Activated T-cell treated with anti-CD3 and anti-CD28 coated beads, Interleukin-2, amount 50 U/mL, for 1 hour (primary cell): Measurements from ENCODE around the gene QRFP.
"Not testable (repeated sequence)": the region's sequence is repeated elsewhere in the genome, so short reads cannot be mapped to it uniquely, and the experiment has no call there.

Experiments used
- DNase-seq: peaks from one replicate; pipeline ENCODE4 v3.0.0-alpha.2; 2020

QRFP gene

DNA sequence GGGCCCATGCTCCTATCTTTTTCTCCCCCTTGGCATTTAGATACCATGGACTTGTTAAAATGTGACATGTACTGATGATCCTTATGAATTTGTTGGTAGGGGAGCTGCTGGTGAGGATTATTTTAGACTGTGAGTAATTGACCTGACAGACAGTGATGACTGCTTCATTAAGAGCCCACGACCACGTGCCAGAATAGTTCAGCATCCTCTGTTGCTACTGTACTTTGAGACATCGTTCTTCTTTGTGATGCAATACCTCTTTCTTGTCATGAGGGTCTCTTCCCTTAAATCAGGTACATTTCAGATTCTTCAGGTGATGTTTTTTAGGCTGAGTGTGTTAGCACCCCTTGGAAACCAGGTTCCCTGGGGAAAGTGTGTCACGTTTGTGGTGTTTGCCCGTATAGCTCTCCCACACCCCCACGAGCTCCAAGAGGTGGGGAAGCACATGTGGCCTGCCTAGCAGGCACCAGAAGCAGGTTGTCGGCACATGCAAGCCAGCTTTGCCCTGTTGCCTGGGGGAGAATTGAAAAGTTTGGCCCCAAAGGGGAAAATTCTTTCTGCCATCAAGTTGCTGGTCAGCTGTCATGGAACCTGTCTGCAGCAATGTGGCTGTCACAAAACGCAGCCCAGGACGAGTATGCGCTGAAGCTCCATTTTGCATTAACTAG lies 25.1 kb downstream of the QRFP start:
- no peak for DNase-seq

DNA sequence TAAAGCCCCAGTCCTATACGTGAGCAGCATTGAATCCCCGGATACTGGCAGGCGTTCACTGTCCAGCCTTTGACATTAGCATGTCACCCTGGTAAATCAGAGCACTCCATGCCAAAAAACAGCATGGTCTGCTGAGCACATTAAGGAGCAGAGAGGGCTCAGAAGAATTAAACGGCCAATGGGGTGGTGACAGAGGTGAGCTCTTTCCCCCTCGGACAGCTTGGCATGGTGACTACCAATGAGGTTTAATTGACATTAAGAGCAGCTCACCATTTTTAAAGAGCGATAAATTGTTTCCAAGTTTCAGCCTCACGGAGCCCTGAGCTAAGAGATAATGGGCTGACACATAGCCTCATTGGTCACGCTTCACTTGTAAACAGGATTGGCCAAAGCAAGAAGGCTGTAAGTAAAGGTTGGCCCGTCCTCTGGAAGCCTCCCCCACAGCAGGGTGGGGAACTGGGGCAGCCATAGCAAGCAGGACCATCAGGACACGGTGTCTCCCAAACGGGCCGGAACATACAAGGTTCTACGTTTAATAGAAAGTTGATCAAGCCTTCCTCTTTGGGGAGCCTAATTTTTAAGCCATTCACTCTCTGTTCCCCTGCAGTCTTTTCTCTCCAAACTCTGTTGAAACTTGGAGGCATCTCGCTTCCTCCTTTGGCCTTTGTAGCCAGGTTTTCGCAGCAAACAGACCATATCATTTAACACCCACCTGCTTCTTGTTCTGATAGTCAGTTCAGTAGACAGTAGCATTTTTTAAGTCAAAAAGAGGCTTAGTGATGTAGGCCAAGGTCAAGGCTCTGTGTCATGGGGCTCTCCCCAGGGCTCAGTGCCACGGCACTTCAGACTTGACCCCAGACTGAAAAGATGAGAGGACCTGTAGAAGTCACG lies 25.9 kb downstream of the QRFP start:
- no peak for DNase-seq

DNA sequence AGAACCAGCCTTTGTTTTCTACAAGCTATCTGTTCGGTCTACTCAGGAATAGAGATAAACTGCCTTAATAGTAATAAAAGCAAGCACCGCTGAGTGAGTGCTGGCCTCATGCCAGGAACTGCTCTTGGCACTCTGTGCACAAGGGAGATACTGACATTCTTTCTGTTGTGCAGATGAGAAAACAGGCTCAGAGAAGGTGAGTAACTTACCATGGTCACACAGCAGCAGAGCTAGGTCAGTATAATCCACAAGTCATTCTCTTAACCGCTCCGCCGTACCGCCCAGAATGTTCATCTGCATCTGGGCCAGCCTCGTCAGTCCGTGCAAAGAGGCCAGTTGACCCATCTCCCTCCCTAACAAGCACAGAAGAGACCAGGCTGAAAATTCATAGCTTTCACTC lies 27.4 kb downstream of the QRFP start:
- DNase-seq = no peak

DNA sequence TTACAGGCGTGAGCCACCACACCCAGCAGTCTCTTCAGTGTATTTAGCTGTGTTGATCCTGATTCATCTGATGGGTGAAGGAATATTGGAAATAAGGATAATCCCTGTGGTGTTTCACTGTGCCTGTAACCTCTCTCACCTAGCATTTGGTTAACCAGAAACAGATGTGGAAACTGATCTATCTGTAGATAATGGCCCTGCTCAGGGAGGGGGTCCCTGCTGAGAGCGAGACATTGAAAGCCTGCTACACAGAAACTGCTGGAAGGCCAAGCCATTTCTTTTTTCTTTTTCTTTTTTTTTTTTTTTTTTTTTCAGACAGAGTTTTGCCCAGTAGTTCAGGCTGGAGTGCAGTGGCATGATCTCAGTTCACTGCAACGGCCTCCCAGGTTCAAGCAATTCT lies 28.4 kb downstream of the QRFP start:
- DNase-seq = no peak

- no peak for DNase-seq
Measured at GRCh38 chr9:130867556-130867955, 29.1 kb downstream of the QRFP start.

GRCh38 chr9:130866474-130866965 lies 30.1 kb downstream of the QRFP start:
- DNase-seq = peak; percentile 50

GRCh38 chr9:130865921-130866320 lies 30.7 kb downstream of the QRFP start:
- no peak for DNase-seq

- no peak for DNase-seq
Measured at GRCh38 chr9:130864541-130864940, 32.1 kb downstream of the QRFP start.

DNA sequence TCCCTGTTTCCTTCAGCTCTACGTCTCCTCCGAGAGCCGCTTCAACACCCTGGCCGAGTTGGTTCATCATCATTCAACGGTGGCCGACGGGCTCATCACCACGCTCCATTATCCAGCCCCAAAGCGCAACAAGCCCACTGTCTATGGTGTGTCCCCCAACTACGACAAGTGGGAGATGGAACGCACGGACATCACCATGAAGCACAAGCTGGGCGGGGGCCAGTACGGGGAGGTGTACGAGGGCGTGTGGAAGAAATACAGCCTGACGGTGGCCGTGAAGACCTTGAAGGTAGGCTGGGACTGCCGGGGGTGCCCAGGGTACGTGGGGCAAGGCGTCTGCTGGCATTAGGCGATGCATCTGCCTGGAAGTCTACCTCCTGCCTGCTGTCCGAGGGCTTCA lies 33.9 kb downstream of the QRFP start:
- no peak for DNase-seq

- no peak for DNase-seq
Measured at GRCh38 chr9:130862217-130862616, 34.4 kb downstream of the QRFP start.

- no peak for DNase-seq
Measured at GRCh38 chr9:130861372-130862180, 35.0 kb downstream of the QRFP start.

DNA sequence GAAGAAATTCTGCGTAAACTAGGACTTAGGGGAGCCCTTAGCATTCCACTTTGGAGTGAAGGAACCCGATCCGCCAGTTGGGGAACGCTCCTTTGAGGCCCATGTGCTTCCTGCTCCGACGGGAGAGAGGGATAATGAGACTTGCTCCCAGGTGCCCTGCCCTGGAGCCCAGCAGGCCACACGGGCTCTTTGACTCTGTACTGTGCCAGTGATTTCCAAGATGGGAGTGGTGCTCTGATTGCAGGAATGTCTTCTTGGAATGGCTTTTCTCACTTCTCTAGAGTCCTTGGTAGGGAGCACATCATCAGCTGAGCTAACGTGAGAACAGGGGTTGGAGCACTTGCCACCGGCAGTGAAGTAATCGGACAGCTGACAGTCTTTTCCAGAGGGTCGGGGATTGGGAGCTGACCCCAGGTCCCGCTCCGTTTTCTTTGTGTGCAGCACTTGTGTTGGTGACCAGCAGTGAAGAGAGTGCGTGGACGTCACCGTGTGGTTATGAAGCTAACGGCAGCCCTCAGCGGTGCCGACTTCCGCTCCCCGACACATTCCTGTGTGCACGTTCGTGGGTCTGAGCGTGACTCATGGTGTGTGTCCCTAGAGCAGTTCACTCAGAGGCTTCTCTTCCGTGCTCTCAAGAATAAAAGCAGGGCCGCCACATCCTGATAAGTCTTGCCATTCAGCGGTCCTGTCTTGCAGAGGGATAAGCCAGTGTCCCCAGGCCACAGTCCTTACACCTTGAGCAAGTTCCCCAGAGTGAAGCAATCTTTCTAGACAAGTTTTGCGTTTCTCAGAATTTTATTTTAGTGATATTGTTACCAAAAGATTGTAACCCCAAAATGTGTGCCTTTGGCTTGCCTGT lies 35.9 kb downstream of the QRFP start:
- no peak for DNase-seq

DNA sequence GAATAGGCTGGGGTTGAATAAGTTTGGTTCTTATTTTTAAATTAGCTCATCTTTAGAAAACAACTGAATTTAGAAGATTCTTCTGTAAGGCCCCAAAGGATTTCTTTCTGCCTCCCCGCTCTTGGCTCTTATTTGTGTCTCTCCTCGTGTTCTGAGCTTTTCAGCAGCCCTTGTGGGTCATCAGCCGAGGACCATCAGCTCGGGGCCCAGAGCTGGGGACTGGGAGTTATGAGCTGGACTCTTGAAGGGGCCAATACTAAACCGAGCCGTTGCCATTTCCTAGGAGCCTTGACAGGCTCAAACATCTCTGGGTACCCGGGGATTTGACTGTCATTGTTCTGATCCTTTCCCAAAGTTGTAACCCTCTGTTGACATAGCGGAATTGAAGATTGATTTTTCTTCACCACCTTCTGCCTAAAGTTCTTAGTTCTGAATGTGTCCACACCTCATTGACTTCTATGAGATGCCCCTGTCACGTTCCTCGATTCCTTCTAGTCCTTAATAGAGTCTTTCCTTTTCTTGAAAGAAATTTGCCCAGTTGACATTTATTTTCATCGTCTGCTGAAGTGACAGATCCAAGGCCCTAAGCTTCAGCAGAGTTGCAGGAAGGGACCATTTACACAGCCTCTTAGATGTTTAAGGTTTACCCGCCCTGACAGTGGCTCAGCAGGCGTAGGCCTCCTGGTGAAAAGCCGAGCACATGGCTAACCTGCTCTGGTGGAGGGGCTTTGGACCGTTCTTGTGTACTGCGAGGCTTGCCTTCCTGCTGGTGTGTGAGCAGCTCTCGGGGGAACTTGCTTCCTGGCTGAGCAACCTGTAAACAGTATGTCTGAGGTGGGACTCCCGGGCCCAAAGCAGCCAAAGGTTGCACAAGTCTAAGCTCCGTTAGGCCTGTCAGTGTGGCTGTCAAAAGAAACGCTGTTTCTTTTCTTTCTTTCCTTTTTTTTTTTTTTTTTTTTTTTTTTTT lies 37.6 kb downstream of the QRFP start:
- no peak for DNase-seq

DNA sequence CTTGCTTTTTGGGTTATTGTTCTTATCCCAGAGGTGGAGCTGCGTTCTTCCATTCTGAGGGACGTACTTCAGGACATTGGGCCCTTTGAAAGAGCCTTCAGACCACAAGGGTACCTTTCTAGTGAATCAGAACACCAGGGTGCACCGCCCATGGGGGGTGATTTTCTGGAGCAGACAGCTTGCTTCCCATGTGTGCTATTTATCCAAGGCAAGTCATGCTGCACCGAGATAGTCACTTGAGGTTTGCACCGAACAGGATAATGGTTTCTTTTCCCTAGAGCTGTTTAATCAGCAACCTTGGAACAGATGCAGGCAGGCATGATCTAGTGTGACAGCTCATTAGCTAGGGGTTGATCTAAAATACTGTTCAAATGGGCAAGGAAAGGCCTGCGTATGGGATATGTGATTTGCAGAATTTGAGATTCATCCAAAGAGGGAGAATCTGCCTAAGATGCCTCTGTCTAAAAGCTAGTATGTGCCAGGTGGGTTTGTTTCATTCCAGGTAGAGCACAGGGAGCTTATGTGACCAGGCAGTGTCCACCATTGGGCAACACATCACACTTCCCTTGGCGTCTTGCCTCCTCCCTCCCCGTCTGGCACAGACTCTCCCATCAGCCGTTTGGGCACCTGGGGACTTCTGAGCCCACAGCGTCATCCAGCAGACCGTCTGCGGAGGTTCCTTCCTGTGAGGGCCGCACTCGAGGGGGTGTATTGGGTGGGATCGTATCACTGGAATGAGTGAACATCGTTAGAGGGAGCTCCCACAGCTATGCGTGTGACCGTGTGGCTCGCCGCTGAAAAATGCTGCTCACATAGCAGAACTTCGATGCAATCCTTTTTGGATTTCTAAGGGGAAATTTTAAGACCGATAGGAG lies 38.5 kb downstream of the QRFP start:
- no peak for DNase-seq

DNA sequence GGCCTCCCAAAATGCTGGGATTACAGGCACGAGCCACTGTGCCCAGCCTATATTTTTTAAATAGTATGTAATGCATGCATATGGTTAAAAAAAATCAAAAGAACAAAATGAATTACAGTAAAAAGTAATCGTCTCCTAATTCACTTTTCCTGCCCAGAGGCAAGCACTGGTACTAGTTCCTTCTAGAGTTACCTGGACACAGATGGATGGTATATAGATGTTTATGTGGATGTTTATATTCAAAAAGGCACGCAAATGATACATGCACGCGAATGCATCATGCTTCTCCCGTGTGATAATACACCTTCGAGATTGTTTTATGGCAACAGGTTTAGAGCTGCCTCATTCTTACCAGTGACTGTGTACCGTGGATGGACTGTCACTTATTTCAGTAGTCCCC lies 40.1 kb downstream of the QRFP start:
- no peak for DNase-seq

DNA sequence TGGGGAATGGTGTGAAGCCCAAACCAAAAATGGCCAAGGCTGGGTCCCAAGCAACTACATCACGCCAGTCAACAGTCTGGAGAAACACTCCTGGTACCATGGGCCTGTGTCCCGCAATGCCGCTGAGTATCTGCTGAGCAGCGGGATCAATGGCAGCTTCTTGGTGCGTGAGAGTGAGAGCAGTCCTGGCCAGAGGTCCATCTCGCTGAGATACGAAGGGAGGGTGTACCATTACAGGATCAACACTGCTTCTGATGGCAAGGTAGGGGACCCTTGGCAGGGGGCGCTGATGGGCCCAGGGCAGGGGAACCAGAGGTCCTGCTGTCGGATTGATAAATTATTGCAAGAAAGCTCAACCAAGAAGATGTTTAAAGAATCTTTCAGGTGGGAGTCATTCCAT lies 41.8 kb downstream of the QRFP start:
- DNase-seq = no peak

DNA sequence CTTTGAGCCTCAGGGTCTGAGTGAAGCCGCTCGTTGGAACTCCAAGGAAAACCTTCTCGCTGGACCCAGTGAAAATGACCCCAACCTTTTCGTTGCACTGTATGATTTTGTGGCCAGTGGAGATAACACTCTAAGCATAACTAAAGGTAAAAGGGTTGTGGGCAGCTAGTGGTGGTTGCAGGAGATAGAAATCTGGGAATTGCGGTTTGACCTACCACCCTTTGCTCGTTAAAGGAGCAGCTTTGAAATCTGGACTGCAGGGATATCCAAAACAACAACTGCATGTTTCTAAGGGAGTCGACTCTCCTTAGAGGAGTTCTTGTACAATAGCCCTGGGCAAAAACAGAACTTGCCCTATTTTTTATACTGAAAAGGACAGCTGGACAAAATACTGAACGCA lies 42.5 kb downstream of the QRFP start:
- DNase-seq = no peak

DNA sequence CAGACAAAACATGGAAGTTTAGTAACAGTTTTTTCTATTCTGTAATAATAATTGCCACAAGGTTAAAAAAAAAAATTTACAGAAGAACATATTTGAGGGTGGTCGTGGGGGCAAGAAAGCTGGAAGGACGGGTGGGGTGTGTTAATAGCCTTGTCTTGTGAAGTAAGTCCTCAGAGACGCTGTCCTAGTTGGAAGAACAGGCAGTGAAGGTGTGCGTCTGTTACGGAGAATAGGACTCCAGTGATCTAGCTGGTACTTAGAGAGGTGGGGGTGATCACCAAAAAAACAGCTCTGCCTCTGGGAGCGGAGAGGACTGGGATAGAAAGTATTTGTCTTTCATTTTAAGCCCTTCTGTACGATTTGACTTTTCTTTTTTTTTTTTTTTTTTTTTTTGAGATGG lies 43.8 kb downstream of the QRFP start:
- DNase-seq = no peak

GRCh38 chr9:130849356-130849755 lies 47.3 kb downstream of the QRFP start:
- no peak for DNase-seq

DNA sequence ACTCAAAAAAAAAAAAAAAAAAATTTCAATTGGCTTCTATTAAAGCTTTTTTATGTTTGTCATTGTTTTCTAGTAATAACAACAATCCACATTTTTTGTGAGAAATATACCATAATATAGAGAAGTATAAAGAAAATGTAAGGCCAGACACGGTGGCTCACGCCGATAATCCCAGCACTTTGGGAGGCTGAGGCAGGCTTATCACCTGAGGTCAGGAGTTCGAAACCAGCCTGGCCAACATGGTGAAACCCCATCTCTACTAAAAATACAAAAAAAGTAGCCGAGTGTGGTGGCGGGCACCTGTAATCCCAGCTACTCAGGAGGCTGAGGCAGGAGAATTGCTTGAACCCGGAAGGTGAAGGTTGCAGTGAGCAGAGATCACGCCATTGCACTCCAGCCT lies 48.1 kb downstream of the QRFP start:
- DNase-seq = not testable (repeated sequence)
